H1 (cell line): ENCODE data around the gene GSAP. TPM values are rescaled to one million over a fixed set of nuclear protein-coding genes. Genes with fewer than 3 reads are reported as not detected.

Experiments used
- BACH1 ChIP-seq: IDR thresholded peaks from 2 replicates; pipeline ENCODE4 v1.6.1; 2012; ENCODE audit warnings: low read length, improper control_type of control experiment
- CHD7 ChIP-seq: fragments of 300-600 bp; sonication (generic); IDR thresholded peaks from 2 replicates; pipeline ENCODE4 v1.7.1; 2012; ENCODE audit warnings: low read length, moderate library complexity, mild to moderate bottlenecking, inconsistent platforms; ENCODE audit not compliant: insufficient replicate concordance
- JUN ChIP-seq: IDR thresholded peaks from 2 replicates; pipeline ENCODE4 v1.6.1; 2011; ENCODE audit warnings: low read depth, mild to moderate bottlenecking, improper control_type of control experiment, low read length
- SAP30 ChIP-seq: fragments of 300-600 bp; sonication (generic); IDR thresholded peaks from 2 replicates; pipeline ENCODE4 v1.7.1; 2012; ENCODE audit warnings: low read length, moderate library complexity, mild to moderate bottlenecking, inconsistent platforms; ENCODE audit not compliant: insufficient read depth, insufficient replicate concordance
- SIRT6 ChIP-seq: IDR thresholded peaks from one replicate; pipeline ENCODE4 v1.7.1; 2012; ENCODE audit warnings: low read length, inconsistent platforms
- polyA plus RNA-seq, 7 experiments: library from polyadenylated mRNA; depleted of rRNA in 3 of 7; stranded (reverse) in 5 of 7; unstranded in 2 of 7; fragments of >200 nt in 5 of 7; fragments of 200-250 nt in 2 of 7; gene quantifications; 1 replicate in 5 of 7; 2 replicates in 1 of 7; 4 replicates in 1 of 7; pipeline versions ENCODE4 v1.2.1 to v1.2.3, GENCODE V29; 2011 to 2013; ENCODE audit warnings: missing spikeins in 2 of 7, mixed read lengths in 2 of 7
- total RNA-seq: library from RNA; stranded (reverse); fragmentation: NEBNext Ultra II Directional; extraction: Animal tissue kit (Norgen Biotek cat#: 25700); gene quantifications from 2 replicates; pipeline ENCODE4 v1.2.1, GENCODE V29; 2021
- TF ChIP-seq, protein P1 (sequence below): IDR thresholded peaks from 2 replicates; pipeline ENCODE4 v1.6.1; 2011; ENCODE audit warnings: low read length, improper control_type of control experiment
- TF ChIP-seq, protein P2 (sequence below): IDR thresholded peaks from 2 replicates; pipeline ENCODE4 v1.6.1; 2011; ENCODE audit warnings: low read depth, mild to moderate bottlenecking, low read length; ENCODE audit not compliant: insufficient read depth

Gene GSAP
- total and polyA plus RNA-seq, 2 of the 8 experiments (the other 6 are each of a cell fraction or from before 2014, with no cell fraction given) = 0.93 to 2.1 TPM

GRCh38 chr7:77276120-77276519, 140.0 kb downstream of the GSAP start (continued):
- no peak for TF ChIP-seq CHD7
- TF ChIP-seq SAP30 = no peak
- no peak for TF ChIP-seq BACH1
- TF ChIP-seq, protein P1, sequence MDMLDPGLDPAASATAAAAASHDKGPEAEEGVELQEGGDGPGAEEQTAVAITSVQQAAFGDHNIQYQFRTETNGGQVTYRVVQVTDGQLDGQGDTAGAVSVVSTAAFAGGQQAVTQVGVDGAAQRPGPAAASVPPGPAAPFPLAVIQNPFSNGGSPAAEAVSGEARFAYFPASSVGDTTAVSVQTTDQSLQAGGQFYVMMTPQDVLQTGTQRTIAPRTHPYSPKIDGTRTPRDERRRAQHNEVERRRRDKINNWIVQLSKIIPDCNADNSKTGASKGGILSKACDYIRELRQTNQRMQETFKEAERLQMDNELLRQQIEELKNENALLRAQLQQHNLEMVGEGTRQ = no peak
- TF ChIP-seq SIRT6 = no peak
- TF ChIP-seq JUN = no peak
- TF ChIP-seq, protein P2, sequence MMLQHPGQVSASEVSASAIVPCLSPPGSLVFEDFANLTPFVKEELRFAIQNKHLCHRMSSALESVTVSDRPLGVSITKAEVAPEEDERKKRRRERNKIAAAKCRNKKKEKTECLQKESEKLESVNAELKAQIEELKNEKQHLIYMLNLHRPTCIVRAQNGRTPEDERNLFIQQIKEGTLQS = no peak
- TF ChIP-seq, all 59 proteins: peak for 0
